ENCODE data around the gene GUCY2C.

Gene GUCY2C

DNA sequence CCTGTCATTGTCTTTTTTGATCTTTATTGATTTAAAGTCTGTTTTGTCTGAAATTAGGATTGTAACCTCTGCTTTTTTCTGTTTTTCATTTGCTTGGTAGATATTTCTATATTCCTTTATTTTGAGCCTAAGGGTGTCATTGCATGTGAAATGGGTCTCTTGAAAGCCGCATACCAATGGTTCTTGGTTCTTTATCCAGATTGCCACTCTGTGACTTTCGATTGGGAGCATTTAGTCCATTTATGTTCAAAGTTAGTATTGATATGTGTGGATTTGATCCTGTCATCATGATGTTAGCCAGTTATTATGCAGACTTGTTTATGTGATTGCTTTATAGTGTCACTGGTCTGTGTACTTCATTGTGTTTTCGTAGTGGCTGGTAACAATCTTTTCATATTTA lies 98.9 kb downstream of the GUCY2C start:
- Histone ChIP-seq H3K27me3 (replicated peaks) (no peaks in the 10 kb centered on the region), H3K27ac (no peak overlapping the region), H3K36me3 (replicated peaks) (no peaks in the 10 kb centered on the region), H3K4me3 (ENCODE audit: low read depth, low read length) (no peak overlapping the region)
- no peak for DNase-seq
- TF ChIP-seq, protein P1, sequence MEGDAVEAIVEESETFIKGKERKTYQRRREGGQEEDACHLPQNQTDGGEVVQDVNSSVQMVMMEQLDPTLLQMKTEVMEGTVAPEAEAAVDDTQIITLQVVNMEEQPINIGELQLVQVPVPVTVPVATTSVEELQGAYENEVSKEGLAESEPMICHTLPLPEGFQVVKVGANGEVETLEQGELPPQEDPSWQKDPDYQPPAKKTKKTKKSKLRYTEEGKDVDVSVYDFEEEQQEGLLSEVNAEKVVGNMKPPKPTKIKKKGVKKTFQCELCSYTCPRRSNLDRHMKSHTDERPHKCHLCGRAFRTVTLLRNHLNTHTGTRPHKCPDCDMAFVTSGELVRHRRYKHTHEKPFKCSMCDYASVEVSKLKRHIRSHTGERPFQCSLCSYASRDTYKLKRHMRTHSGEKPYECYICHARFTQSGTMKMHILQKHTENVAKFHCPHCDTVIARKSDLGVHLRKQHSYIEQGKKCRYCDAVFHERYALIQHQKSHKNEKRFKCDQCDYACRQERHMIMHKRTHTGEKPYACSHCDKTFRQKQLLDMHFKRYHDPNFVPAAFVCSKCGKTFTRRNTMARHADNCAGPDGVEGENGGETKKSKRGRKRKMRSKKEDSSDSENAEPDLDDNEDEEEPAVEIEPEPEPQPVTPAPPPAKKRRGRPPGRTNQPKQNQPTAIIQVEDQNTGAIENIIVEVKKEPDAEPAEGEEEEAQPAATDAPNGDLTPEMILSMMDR (IDR thresholded peaks at IDR 0.05; ENCODE audit: low read depth, low read length, missing control alignments): no peak
- in situ Hi-C loops (cut with HindIII; ENCODE audit: low pct_ligation_motif_present, low sequenced_read_pairs): no loop called here

DNA sequence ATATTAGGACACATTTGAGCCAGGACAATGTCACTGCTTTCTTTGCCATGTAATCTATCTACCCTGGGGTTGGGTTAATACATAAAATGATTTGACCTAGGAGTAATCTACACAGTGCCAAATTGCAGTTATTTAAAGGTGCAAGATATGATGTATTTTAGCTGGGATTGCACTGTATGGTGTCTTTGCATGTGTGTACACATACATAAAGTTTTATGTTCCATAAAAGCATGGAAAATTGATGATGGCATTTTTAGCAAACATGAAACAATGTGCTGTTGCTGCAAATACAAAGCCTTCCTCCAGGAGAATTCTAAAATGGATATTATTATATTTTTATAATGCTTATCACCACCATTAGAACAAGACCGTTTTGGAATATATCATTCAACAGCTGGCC lies 104.7 kb downstream of the GUCY2C start:
- DNase-seq: no peak
- in situ Hi-C loops (cut with HindIII; ENCODE audit: low pct_ligation_motif_present, low sequenced_read_pairs): no loop called here
- Histone ChIP-seq H3K27ac (no peak overlapping the region), H3K36me3 (replicated peaks) (no peaks in the 10 kb centered on the region), H3K4me3 (ENCODE audit: low read depth, low read length) (no peak overlapping the region), H3K27me3 (replicated peaks) (no peaks in the 10 kb centered on the region)
- TF ChIP-seq, protein P1 (IDR thresholded peaks at IDR 0.05; ENCODE audit: low read depth, low read length, missing control alignments): no peak

DNA sequence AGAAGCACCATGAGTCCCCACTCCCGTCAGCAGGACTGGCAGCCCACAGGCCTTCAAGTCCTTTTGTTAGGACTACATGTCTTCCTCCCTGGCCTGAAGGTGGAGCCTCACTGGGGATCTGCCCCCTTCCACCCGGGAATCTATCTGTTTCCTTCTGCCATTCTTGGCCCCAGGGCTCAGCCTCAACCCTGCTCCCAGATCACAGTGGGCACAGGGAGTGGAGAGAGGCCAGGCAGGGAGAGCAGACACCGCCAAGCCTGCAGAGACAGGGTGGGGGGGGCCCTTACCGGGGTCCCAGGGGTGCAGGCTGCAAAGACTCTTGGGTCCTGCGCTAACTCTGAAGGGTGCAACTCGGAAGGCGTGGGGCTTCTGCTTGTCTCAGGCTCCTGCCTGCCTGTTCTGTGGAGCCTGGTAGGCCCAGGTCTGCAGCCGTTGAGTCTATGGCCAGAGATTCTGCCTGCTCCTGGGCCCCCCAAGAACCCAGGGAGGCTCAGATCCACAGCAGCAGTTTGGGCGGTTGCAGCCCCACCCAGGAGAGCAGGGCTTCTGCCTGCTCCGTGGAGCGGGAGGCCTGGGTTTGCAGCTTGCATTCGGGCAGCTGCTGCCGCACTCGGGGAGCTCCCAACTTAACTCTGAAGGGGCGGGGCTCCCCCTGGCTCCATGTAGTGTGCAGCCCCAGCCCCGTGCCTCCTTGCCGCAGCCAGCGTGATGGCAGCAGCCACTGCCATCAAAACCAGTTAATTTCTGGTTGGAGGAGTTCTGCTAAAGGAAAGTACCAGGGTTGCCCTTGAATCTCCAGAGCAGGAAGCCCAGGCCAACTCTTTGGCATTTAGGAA lies 107.0 kb downstream of the GUCY2C start:
- in situ Hi-C loops (cut with HindIII; ENCODE audit: low pct_ligation_motif_present, low sequenced_read_pairs): no loop called here

DNA sequence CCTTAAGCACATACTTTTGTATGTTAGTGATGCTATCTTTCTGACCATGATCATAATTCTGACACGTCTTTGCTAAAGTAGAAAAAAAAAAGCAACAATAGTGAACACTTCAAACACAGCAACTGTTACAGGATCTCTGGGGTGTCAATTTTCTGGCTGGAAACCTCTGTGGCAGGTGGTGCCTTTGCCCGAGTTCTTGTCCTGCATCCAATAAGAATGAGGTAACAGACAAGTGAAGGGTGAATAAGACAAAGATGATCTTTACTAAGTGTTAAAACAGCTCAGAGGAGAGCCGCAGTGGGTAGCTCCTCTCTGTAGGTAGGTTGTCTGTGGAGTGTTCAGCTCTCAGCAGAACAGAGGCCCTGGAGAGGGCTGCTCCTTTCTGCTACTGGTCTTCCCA lies 107.8 kb downstream of the GUCY2C start:
- in situ Hi-C loops (cut with HindIII; ENCODE audit: low pct_ligation_motif_present, low sequenced_read_pairs): no loop called here
- DNase-seq: no peak
- H3K27me3 ChIP-seq (replicated peaks): no peaks in the 10 kb centered on the region
- TF ChIP-seq, protein P1 (IDR thresholded peaks at IDR 0.05; ENCODE audit: low read depth, low read length, missing control alignments): no peak
- H3K4me3 ChIP-seq (ENCODE audit: low read depth, low read length): no peak overlapping the region
- H3K36me3 ChIP-seq (replicated peaks): no peaks in the 10 kb centered on the region
- H3K27ac ChIP-seq: no peak overlapping the region

More for the DNA sequence above, 107.0 kb downstream of the GUCY2C start:
- no peaks in the 10 kb centered on the region for H3K36me3 ChIP-seq (replicated peaks)
- no peak for DNase-seq
- H3K27ac ChIP-seq: no peak overlapping the region
- TF ChIP-seq, protein P1 (IDR thresholded peaks at IDR 0.05; ENCODE audit: low read depth, low read length, missing control alignments): no peak
- H3K4me3 ChIP-seq (ENCODE audit: low read depth, low read length): no peak overlapping the region
- no peaks in the 10 kb centered on the region for H3K27me3 ChIP-seq (replicated peaks)

DNA sequence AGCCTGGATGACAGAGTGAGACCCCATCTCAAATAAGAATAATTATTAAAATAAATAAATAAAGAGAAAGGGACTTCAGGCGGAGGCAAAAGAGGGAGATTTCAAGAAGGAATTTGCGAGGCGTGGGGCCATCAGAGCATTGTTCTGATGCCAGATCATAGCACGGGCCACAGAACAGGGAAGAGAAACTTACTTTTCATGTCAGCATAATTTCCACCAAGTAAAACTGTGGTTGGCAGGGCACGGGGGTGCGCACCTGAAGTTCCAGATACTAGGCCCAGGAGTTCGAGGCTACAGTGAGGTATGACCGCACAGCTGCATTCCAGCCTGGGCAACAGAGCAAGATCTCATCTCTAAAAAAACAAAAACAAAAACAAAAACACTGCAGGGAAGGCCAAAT lies 117.8 kb downstream of the GUCY2C start:
- Histone ChIP-seq H3K4me3 (ENCODE audit: low read depth, low read length) (no peak overlapping the region), H3K27me3 (replicated peaks) (no peaks in the 10 kb centered on the region), H3K27ac (no peak overlapping the region), H3K36me3 (replicated peaks) (no peaks in the 10 kb centered on the region)
- in situ Hi-C loops (cut with HindIII; ENCODE audit: low pct_ligation_motif_present, low sequenced_read_pairs): no loop called here
- TF ChIP-seq, protein P1 (IDR thresholded peaks at IDR 0.05; ENCODE audit: low read depth, low read length, missing control alignments): no peak
- no peak for DNase-seq

DNA sequence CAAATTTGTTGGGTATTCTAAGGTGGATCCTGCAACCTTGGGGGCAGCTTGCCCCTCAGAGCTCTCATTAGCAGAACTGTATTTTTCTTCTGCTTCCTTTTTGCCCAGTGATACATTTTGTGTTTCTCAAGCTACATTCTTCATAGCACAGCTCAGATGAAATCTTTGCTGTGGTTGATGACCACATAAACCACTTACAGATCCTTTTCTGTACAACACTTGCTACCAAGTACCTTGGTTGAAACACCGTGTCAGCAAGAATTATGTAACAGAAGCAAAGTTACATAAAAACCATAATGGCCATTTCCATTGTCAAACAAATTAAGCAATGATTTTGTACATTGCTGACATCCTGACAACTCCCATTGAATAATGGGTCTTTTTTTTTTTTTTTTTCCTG lies 119.1 kb downstream of the GUCY2C start:
- in situ Hi-C loops (cut with HindIII; ENCODE audit: low pct_ligation_motif_present, low sequenced_read_pairs): no loop called here
- TF ChIP-seq, protein P1 (IDR thresholded peaks at IDR 0.05; ENCODE audit: low read depth, low read length, missing control alignments): no peak
- H3K27ac ChIP-seq: no peak overlapping the region
- H3K4me3 ChIP-seq (ENCODE audit: low read depth, low read length): no peak overlapping the region
- no peaks in the 10 kb centered on the region for H3K27me3 ChIP-seq (replicated peaks)
- no peaks in the 10 kb centered on the region for H3K36me3 ChIP-seq (replicated peaks)
- peak; percentile 4 for DNase-seq
